SH-SY5Y (cell line): ENCODE data around the gene ESR2.

Experiments
- GATA2 ChIP-seq: IDR thresholded peaks from 2 replicates; pipeline ENCODE4 v1.6.1; 2011; ENCODE audit warnings: mild to moderate bottlenecking, low read depth, low read length
- GATA3 ChIP-seq: IDR thresholded peaks from 2 replicates; pipeline ENCODE4 v1.6.1; 2011; ENCODE audit warnings: low read depth, mild to moderate bottlenecking, low read length, moderate library complexity

GRCh38 chr14:64202716-64203115, 91.5 kb downstream of the ESR2 start:
- TF ChIP-seq GATA3 (no peak), GATA2 (no peak)
